Heart right ventricle (tissue), 16 donors: Measurements from ENCODE around the gene URB2. TPM values are rescaled to one million over a fixed set of nuclear protein-coding genes. Genes with fewer than 3 reads are reported as not detected.

Experiments
- ATAC-seq, 8 donors: fragments of 200-7000 bp; cut with Tn5 transposase; one replicate each; pipeline ENCODE4 v1.9.1; 2020; ENCODE audit warnings: mild to moderate bottlenecking in 8 of 8, moderate library complexity in 8 of 8, moderate number of reproducible peaks in 1 of 8
- DNase-seq, 2 donors: peaks; one replicate each; pipeline ENCODE4 v3.0.0-alpha.2; 2020
- H3K27ac ChIP-seq, 10 donors: fragments of 200-600 bp; sonication (generic) in 2 of 10; one replicate each; pipeline versions ENCODE4 v1.5.0 to v1.8.0; 2020 to 2022; ENCODE audit warnings: mild to moderate bottlenecking in 3 of 10
- H3K27me3 ChIP-seq, 7 donors: fragments of 200-600 bp; one replicate each; pipeline ENCODE4 v1.8.0; 2021 to 2022; ENCODE audit warnings: mild to moderate bottlenecking in 2 of 7
- H3K36me3 ChIP-seq, 9 donors: fragments of 200-600 bp; sonication (generic) in 1 of 9; one replicate each; pipeline versions ENCODE4 v1.5.0 to v1.8.0; 2020 to 2022; ENCODE audit warnings: mild to moderate bottlenecking in 2 of 9
- H3K4me1 ChIP-seq, 9 donors: fragments of 200-600 bp; sonication (generic) in 1 of 9; one replicate each; pipeline versions ENCODE4 v1.5.0 to v1.8.0; 2020 to 2022; ENCODE audit warnings: mild to moderate bottlenecking in 4 of 9
- H3K4me3 ChIP-seq, 10 donors: fragments of 200-600 bp; sonication (generic) in 2 of 10; one replicate each; pipeline versions ENCODE4 v1.5.0 to v1.8.0; 2020 to 2022; ENCODE audit warnings: mild to moderate bottlenecking in 7 of 10, moderate library complexity in 2 of 10
- H3K9me3 ChIP-seq, 11 donors: fragments of 200-600 bp in 10 of 11; sonication (generic) in 2 of 11; one replicate each; pipeline versions ENCODE4 v1.5.0 to v1.8.0; 2013 to 2022; ENCODE audit warnings: mild to moderate bottlenecking in 2 of 11, control low read depth in 1 of 11, moderate library complexity in 1 of 11
- WGBS, 2 donors: extraction: QIAGEN DNeasy Blood & Tissue Kit; methylation state at CpG; one replicate each; pipeline ENCODE4 v1.1.7; 2013; ENCODE audit warnings: inconsistent platforms in 1 of 2; 5-methylcytosine and 5-hydroxymethylcytosine counted together
- intact Hi-C, 10 donors: fragments of 100-400 bp; cut with DNase I; formaldehyde crosslinking; loops; one replicate each; pipeline versions ENCODE4 v1.11.1 to v1.14.2; 2022
- polyA plus RNA-seq, 2 donors: library from polyadenylated mRNA; stranded (reverse); fragments of 200-250 nt; gene quantifications; one replicate each; pipeline ENCODE4 v1.2.3, GENCODE V29; 2013
- total RNA-seq, 10 donors: library from RNA; stranded (reverse); fragmentation: NEBNext Ultra II Directional in 3 of 10; extraction: Animal tissue kit (Norgen Biotek cat#: 25700) in 3 of 10; gene quantifications; one replicate each; pipeline versions ENCODE4 v1.2.1 to v1.2.4, GENCODE V29; 2021 to 2023
- TF ChIP-seq, protein P1 (sequence below), 9 donors: fragments of 200-600 bp; sonication (generic) in 2 of 9; IDR thresholded peaks; one replicate each; pipeline versions ENCODE4 v1.5.0 to v1.8.0; 2021 to 2022; ENCODE audit warnings: antibody characterized with exemption in 9 of 9, mild to moderate bottlenecking in 5 of 9, moderate library complexity in 1 of 9
- donor health status: Arrhythmogenic right ventricular cardiomyopathy.
- donor health status: ischemic (EF 13 %, LVEDD 7.1; RV severe dilation, severe dysfunction).
- donor health status: healthy with polysubstance abuse.
- donor health status: DM: no; HTN: yes; CAD: no.
- donor health status: DM: no; HTN: no; CAD: no.
- donor health status: ischemic (EF 25% LVEDD 6.9; RV normal size, moderate dysfunction).
- donor health status: ischemic (EF 25% LVEDD 5.7; RV mildly dilated, moderate dysfunction).
- donor health status: healthy.
- donor health status: DM: yes; HTN: yes; CAD: no.
- donor health status: Ischemic cardiomyopathy.
- donor health status: ischemic (EF 35%, LVEDD 5.7; RV mildly dilated, moderate dysfunction).
- donor health status: nonischemic (EF 11% LVEDD 7.7; RV severe dilation, severe dysfunction).
- donor health status: DM: yes; HTN: yes; CAD: no.
- donor health status: PGD.
- donor health status: ischemic (EF 29% LVEDD 5.4; RV normal size, mild dysfunction).
- donor health status: nonischemic (EF 23%, LVEDD 6.1; RV moderate dilation, normal function).

Gene URB2
- total and polyA plus RNA-seq, 12 donors: 1.6 to 5.6 (median 4.2) TPM

DNA sequence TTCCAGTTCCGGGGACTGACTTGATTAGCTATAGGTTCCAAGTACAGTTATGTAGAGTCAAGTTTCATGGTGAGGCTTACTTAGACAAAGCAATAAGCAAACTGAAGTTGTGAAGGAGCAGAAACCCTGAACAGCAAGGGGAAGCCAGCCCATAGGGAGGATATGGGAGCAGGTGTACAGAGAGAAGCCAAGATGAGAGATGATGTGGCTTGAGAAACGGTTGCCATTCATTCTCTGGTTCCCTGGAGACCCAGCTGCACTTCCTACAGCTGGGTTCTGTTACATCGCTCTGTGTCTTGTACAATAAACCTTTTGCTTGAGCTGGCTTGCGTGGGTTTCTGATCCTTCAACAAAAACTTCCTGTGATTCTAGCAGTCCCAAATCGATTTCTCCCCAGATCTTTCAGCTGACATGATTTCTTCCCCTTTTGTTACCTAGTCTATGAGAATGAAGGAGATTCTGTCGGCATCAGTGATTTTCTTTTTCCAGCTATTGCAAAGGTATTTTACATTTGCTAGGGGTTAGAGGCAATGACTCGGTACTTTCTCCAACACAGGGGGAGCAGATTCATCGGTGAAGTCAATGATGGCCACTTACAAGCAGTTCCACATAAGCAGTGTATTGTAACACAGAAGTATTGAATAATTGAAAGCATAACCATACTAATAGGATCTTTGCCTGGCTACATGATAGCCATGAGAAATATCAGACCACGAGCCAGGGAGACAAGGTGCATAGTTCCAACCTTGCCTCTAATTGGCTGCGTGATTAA lies 67.3 kb downstream of the URB2 start:
- ATAC-seq: peak in 4 of 8 donors; percentile 40 to 67 (median 52)
- Histone ChIP-seq H3K27me3 (peaks cover 0 to 4% (median 0%) of the 10 kb centered on the region in 7 donors), H3K4me3 (no peak overlapping the region), H3K27ac (peak overlapping the region in 8 of 10 donors; percentile 35 to 78 (median 46)), H3K36me3 (no peaks in the 10 kb centered on the region), H3K4me1 (peaks cover 0 to 41% (median 23%) of the 10 kb centered on the region in 9 donors), H3K9me3 (no peaks in the 10 kb centered on the region)
- TF ChIP-seq, protein P1, sequence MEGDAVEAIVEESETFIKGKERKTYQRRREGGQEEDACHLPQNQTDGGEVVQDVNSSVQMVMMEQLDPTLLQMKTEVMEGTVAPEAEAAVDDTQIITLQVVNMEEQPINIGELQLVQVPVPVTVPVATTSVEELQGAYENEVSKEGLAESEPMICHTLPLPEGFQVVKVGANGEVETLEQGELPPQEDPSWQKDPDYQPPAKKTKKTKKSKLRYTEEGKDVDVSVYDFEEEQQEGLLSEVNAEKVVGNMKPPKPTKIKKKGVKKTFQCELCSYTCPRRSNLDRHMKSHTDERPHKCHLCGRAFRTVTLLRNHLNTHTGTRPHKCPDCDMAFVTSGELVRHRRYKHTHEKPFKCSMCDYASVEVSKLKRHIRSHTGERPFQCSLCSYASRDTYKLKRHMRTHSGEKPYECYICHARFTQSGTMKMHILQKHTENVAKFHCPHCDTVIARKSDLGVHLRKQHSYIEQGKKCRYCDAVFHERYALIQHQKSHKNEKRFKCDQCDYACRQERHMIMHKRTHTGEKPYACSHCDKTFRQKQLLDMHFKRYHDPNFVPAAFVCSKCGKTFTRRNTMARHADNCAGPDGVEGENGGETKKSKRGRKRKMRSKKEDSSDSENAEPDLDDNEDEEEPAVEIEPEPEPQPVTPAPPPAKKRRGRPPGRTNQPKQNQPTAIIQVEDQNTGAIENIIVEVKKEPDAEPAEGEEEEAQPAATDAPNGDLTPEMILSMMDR (IDR thresholded peaks at IDR 0.05): no peak
- intact Hi-C loops: no loop called here
- DNase-seq: peak in 1 of 2 donors; percentile 44
- 52 to 62% methylated on average over 10 of the region's 10 CpGs for WGBS, 2 donors

DNA sequence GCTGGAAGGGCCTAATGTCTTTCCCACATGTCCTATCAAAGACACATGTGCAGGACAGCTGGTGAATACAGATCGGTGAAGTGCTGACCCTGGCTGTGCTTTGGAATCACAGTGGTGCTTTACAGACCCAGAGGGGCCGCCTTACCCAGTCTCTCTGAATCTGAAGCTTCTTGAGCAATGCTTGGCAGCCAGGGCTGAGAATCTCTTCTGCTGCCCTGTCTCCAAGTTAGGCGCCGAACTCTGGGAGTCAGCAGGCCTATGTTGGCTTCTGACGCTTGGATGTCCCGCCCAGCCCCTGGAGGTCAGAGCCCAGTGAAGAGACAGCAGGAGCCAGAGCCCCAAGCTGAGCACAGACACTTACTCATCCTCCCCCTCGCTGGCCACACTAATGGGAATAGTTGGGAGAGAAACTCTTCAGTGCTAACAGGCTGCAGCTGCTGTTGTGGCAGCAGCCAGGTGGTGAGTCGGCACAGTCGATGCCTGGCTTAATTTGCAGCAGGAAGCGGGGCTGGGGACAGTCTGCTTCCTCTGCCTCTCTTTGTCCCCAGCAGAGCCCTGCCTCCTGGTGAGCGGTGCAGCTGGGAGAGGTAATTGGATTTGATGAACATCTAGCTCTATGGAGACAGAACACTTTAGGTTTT lies 68.1 kb downstream of the URB2 start:
- Histone ChIP-seq H3K27ac (peak overlapping the region in 8 of 10 donors; percentile 35 to 78 (median 46)), H3K9me3 (no peaks in the 10 kb centered on the region), H3K4me1 (peaks cover 0 to 41% (median 23%) of the 10 kb centered on the region in 9 donors), H3K36me3 (no peaks in the 10 kb centered on the region), H3K27me3 (peaks cover 0 to 4% (median 0%) of the 10 kb centered on the region in 7 donors), H3K4me3 (no peak overlapping the region)
- DNase-seq: peak; percentile 70 to 78
- intact Hi-C loops: no loop called here
- TF ChIP-seq, protein P1 (IDR thresholded peaks at IDR 0.05): no peak
- 30 to 36% methylated on average over 11 of the region's 11 CpGs for WGBS, 2 donors
- ATAC-seq: peak; percentile 78 to 97 (median 84)

DNA sequence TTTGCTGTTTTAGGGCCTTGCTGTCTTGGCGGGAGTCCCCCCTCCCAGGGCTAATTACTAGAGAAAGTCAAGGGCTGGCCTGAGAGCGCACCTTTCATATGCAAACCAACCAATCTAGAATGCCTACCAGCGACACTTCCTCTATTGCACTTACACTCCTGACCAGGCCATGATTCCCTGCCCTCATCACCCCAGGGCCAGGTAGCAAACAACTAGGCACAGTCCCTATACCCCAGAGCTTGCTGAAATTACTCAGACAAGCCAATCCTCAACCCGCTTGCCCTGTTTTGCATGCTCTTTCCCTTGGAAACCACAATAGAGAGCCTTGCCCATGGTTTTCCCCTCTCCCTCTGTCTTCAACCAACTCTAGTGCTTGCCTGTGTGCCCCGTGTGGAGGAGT lies 70.3 kb downstream of the URB2 start:
- H3K4me3 ChIP-seq: no peak overlapping the region
- TF ChIP-seq, protein P1 (IDR thresholded peaks at IDR 0.05): no peak
- H3K27ac ChIP-seq: no peak overlapping the region
- no peaks in the 10 kb centered on the region for H3K36me3 ChIP-seq
- ATAC-seq: no peak
- peaks cover 0 to 42% (median 23%) of the 10 kb centered on the region in 9 donors for H3K4me1 ChIP-seq
- H3K27me3 ChIP-seq: no peaks in the 10 kb centered on the region
- DNase-seq: no peak
- H3K9me3 ChIP-seq: no peaks in the 10 kb centered on the region
- 95 to 96% methylated on average over 5 of the region's 5 CpGs for WGBS, 2 donors
- intact Hi-C loops: no loop called here

DNA sequence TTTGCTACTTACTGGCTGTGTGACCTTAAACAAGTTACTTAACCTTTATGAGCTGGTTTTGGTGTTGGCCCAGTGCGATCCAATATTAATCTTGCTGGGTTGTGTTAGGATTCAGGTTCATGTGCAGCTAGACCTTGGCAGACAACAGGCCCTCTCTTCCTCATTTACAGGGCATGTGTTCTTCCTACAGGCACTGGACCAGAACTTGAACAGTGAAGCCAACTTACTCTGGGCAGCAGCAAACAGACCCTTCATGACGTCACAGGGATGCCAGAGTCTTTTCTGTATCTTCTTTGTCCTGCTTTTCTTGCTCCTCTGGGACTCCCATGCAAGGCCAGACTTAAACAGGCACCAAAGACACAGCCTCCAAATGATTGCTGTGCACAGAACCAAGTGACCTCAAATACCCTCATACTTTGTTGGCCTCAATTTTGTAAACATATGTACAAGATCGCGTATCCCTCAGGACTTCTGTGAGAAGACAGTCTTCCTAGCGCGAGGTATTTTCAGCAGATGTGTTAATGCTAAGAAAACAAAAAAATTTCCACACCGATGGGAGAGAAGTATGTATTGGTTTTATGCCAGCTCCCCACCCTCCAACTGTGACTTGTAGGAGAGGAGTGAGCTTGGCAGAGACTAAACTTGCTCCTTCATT lies 73.7 kb downstream of the URB2 start:
- H3K36me3 ChIP-seq: no peaks in the 10 kb centered on the region
- no peaks in the 10 kb centered on the region for H3K27me3 ChIP-seq
- DNase-seq (no peak), ATAC-seq (peak in 7 of 8 donors; percentile 11 to 70 (median 29))
- H3K27ac ChIP-seq: no peak overlapping the region
- no peak overlapping the region for H3K4me3 ChIP-seq
- 47 to 53% methylated on average over 7 of the region's 7 CpGs for WGBS, 2 donors
- H3K9me3 ChIP-seq: peaks cover 0 to 4% (median 0%) of the 10 kb centered on the region in 11 donors
- intact Hi-C loops: no loop called here
- TF ChIP-seq, protein P1 (IDR thresholded peaks at IDR 0.05): no peak
- peaks cover 0 to 17% (median 5%) of the 10 kb centered on the region in 9 donors for H3K4me1 ChIP-seq
